Activated CD8-positive, alpha-beta memory T cell treated with anti-CD3 and anti-CD28 coated beads, Interleukin-2, amount 50 U/mL, for 1 hour (primary cell): ENCODE data around the gene PRR5.

ENCODE experiments used
- DNase-seq: peaks from one replicate; pipeline ENCODE4 v3.0.0-alpha.2; 2020; ENCODE audit errors: extremely low read depth

Gene PRR5

GRCh38 chr22:44693145-44693544 lies 8.9 kb upstream of the PRR5 start:
- DNase-seq, result no peak

GRCh38 chr22:44693756-44694155 lies 8.2 kb upstream of the PRR5 start:
- no peak for DNase-seq

DNA sequence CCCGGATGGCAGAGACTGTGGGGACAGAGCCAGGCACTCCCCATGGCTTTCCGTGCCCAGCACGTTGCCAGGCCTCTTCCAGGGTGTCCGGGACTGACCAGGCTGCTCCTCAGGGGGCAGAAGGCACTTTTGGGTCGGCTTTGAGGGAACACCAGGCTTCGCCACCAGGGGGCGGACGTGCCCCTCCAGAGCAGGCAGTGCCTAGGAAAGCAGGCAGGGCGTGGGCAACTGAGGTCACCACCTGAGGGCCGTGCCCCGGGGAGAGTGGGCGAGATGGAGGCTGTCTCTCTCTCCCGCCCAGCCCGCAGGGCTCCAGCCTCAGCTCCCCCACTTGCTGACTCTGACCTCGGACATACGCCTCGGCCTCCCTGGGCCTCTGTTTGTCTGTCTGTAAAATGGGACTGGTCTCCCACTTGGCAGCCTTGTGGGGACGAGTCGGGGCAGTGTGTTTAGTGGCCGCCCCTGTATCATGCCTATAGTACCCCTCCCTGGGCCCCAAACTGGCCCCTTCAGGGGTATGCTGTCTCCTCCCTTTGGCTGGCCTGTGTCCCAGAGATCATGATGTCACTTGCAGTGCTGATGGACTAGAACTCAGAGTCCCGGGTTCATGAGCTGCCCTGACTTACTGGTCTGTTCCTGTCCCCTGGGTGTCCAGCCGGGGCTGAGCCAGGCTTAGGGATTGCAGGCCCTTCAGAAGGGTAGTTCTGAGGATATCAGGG lies 4.4 kb upstream of the PRR5 start:
- DNase-seq, result peak; percentile 63

- no peak for DNase-seq
Measured at GRCh38 chr22:44698531-44699421, 3.2 kb upstream of the PRR5 start.

DNA sequence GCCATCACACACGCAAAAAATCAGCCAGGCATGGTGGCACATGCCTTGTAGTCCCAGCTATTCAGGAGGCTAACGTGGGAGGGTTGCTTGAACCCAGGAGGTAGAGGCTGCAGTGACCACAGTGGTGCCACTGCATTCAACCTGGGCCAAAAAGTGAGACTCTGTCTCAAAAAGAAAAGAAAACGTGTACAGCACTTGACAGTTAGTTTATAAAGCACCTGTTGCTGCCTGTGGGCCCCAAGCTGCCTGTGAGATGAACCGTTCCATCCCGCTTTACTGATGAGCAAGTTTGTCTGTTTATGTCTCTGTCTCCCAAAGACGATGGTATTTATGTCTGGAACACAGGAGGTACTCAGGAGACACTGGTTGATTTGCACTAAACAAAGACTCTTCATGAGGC lies 1.5 kb upstream of the PRR5 start:
- no peak for DNase-seq

DNA sequence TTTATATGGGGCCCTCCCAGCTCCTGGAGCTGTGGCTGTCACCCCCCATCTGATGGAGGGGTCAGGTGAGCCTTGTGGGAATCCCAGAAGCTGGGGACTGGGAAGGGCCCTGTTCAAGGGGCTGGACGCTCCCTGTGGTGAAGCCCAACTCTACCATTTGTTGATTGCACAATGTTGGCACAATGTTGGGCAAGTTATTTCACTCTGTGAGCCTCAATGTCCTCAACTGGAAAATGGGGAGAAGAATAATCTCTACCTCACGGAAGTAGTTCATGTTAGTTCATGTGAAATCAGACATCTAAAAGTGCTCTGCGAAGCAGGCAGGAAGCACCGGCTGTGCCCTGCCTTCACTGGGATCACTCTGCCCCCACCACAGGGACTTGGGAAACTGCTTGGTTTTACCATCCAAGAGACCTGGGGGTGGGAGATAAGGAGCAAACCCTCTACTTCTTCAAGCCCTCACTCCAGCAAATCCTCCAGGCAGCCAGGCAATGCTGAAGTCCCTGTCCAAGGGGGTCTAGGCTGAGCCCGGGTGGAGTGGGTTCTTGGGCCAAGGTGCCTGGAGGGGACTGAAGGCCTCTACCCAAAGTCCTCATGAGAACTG lies 715 bp upstream of the PRR5 start:
- no peak for DNase-seq

GRCh38 chr22:44702479-44703198 lies 635 bp downstream of the PRR5 start:
- no peak for DNase-seq

GRCh38 chr22:44703255-44703870 lies 1.4 kb downstream of the PRR5 start:
- DNase-seq, result no peak

DNA sequence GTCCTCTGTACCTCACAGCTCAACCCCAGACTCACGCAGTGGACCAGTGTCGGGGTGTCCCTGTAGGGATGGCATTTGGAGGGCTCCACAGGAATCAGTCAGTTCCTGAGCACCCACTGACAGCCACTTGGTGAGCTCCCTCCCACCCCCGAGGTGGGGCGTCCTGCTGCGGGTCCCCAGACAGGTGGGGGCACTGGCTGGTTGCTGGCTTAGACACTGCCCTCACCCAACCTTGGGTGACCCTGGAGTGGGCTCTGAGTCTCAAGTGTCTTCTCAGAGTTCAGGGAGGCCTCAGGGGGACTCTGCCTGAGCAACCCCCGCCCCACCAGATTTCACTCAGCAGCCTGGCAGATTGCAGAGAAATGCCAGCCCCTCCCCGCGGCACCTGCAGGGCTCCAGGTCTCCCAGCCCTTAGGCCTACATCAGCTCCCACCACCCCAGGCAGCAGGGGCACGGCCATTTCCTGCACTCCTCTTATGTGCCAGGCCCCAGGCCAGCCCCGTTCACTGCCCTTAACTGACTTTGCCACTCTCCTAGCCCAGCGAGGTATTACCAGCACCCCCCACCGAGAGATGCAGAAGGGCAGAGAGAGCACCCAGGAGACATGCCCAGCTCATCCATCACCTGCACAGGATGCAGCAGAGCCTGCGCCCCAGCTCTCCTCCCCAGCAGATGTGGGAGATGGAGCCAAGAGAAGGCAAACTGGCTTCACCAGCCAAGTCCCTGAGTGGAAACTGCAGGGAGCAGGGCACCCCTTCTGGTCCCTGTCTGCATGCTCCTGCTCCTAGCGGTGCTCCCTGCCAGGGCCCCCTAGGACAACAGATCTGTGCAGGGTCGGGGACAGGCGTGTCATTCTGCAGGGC lies 2.4 kb downstream of the PRR5 start:
- DNase-seq, result no peak

- DNase-seq, result no peak
Measured at GRCh38 chr22:44705022-44705297, 3.0 kb downstream of the PRR5 start.

DNA sequence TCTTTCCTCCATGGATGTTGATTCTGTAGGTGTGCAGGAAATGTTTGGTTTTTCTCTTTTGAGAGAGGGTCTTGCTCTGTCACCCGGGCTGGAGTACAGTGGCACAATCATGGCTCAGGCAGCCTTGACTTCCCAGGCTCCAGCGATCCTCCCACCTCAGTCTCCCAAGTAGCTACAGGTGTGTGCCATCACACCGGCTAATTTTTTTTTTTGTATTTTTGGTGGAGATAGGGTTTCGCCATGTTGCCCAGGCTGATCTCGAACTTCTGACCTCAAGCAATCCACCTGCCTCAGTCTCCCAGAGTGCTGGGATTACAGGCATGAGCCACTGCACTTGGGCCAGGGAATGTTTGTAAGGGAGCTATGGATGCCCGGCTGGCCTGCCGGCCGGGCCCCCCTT lies 4.5 kb downstream of the PRR5 start:
- no peak for DNase-seq

DNA sequence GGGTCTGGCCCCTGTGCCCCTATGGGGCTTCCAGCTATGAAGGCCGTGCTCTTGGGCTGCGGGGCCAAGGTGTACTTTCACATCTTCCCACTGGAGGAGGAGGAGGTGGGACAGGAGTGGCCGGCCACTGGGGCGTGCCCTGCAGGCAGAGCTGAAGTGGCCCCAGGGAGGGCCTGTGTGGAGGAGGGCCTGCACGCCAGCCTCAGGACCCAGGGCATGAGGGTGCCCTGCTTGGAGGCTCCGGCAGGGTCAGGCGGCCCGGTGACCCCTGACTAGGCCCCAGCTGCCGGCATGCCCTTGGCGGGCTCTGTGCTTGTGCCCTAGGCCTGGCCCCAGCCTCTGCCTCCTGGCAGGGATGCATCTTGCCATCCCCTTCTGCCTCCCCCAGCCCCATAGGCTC lies 5.2 kb downstream of the PRR5 start:
- no peak for DNase-seq

DNA sequence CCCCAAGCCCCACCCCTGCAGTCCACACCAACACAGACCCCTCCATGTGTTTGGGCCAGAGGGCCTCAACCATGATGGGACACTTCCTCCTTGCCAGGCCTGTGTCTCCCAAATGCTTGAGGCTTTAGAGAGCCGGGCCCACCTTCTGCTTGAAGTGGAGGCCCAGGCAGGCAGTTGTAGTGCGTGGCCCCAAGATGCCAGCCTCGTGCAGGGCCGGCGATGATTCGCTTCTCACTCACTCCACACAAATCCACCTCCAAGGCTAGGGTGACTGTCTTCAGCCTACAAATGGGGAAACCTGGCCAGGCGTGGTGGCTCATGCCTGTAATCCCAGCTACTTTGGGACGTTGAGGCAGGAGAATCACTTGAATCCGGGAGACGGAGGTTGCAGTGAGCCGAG lies 5.7 kb downstream of the PRR5 start:
- DNase-seq, result no peak

DNA sequence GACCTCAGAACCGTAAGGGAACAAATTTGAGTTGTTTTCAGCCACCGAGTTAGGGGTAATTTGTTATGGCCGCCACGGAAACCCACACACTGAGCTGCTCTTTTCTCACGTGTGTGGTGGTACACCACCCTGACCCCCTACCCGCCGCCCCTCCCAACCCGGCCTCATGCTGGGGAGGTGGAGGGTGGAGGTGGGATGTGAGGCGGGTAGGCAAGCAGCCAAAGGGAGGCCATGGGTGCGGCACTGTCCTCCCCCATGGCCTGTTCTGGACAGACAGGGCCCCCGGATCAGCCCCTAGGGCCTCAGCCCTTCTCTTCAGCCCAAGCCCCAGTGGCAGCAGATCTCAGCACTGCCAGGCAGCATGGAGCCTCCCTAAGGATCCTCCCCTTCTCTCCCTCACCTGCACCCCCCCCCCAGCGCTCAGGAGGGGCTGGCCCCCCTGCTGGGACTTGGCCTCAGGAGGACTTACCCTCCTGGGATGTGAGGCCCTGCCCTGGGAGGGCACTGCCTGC lies 7.9 kb downstream of the PRR5 start:
- DNase-seq, result peak; percentile 20

GRCh38 chr22:44710474-44711240 lies 8.7 kb downstream of the PRR5 start:
- no peak for DNase-seq

GRCh38 chr22:44711241-44711560 lies 9.2 kb downstream of the PRR5 start:
- DNase-seq, result no peak

GRCh38 chr22:44711690-44712555 lies 9.9 kb downstream of the PRR5 start:
- no peak for DNase-seq

DNA sequence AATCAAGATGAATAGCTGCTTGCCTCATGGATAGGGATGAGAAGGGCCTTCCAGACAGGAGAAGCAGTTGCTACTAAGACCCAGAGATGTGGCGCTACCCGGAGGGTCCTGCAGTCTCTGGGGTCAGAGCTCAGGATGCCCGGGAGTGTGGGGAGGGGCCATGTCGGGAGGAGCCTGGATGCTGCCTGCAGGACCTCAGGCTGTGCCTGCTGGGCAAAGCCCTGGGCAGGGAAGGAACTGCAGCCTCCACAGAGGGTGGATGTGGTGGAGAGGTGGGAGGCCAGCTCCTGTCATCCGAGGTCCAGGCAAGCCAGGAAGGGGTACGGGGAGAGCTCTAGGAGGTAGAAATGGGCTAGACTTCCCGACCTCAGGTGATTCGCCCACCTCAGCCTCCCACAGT lies 11.0 kb downstream of the PRR5 start:
- DNase-seq, result no peak

DNA sequence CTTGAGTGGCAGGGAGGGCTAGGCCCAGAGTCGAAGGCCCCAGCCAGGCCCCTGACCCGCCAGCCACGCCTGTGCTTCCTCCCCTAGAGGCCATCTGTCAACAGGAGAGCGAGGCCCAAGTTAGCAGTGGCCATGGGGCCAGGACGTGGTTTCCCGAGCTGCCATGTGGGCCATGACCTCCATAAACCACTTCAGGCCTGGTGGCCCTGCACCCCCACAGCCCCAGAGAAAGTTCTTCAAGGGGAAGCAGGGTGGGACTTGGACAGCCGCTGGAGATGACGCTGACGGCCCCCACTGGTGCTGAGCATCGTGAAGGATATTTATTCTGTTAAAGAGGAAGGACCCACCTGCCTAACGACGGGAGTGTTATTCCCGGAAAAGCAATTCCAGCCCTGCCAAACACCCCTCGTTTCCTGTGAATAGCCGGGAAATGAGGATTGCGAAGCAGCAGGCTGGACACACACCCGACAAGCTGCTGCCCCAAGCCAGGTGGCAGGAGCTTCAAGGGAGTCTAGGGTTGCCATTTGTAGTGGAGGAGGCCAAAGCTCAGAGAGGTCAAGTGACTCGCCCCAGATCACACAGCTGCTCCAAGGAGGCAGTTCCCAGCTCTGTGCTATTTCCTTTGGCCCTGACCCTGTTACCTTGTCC lies 12.8 kb downstream of the PRR5 start:
- no peak for DNase-seq
